ENCODE measurements around the gene KIDINS220. TPM values are rescaled to one million over a fixed set of nuclear protein-coding genes. Genes with fewer than 3 reads are reported as not detected.

Gene KIDINS220
- total and polyA plus RNA-seq, 4 donors = 8.1 to 50.9 (median 30.8) TPM

- DNase-seq (ENCODE audit: low spot score) = no peak
- H3K4me1 ChIP-seq (ENCODE audit: control insufficient read depth in 4 of 4, insufficient read depth in 4 of 4, low read length in 3 of 4) = no peaks in the 10 kb centered on the region
- no peak overlapping the region for H3K27ac ChIP-seq (ENCODE audit: low read depth in 1 of 2, low read length in 2 of 2)
- H3K9ac ChIP-seq (ENCODE audit: low read depth in 1 of 2, low read length in 2 of 2) = no peak overlapping the region
- peaks cover 0 to 15% (median 5%) of the 10 kb centered on the region in 4 donors for H3K36me3 ChIP-seq (ENCODE audit: control insufficient read depth in 4 of 4, insufficient read depth in 3 of 4, low read depth in 1 of 4, low read length in 3 of 4)
- 97% methylated on average over 6 of the region's 6 CpGs for WGBS
- H3K4me3 ChIP-seq (ENCODE audit: low read depth in 1 of 3, low read length in 3 of 3) = no peak overlapping the region
- TF ChIP-seq REST (IDR thresholded peaks at IDR 0.05) (no peak), ATF3 (IDR thresholded peaks at IDR 0.05) (no peak), HNF4A (conservative IDR thresholded peaks at IDR 0.05) (no peak), EGR1 (IDR thresholded peaks at IDR 0.05; ENCODE audit: low read depth in 2 of 2) (no peak), JUND (IDR thresholded peaks at IDR 0.05) (no peak), FOXA1 (IDR thresholded peaks at IDR 0.05) (no peak), HNF4G (IDR thresholded peaks at IDR 0.05) (no peak), RAD21 (IDR thresholded peaks at IDR 0.05) (no peak), TAF1 (conservative IDR thresholded peaks at IDR 0.05) (no peak), YY1 (IDR thresholded peaks at IDR 0.05) (no peak)
- no peaks in the 10 kb centered on the region for H3K9me3 ChIP-seq (ENCODE audit: control insufficient read depth in 4 of 4, low read length in 3 of 4)
- no peaks in the 10 kb centered on the region for H3K27me3 ChIP-seq (ENCODE audit: control insufficient read depth in 4 of 4, insufficient read depth in 4 of 4, low read length in 3 of 4)
Measured at GRCh38 chr2:8743261-8743660, 94.2 kb downstream of the KIDINS220 start.

GRCh38 chr2:8740136-8740535 is 97.3 kb downstream of the KIDINS220 start:
- Histone ChIP-seq H3K27ac (ENCODE audit: low read depth in 1 of 2, low read length in 2 of 2) (no peak overlapping the region), H3K4me1 (ENCODE audit: control insufficient read depth in 4 of 4, insufficient read depth in 4 of 4, low read length in 3 of 4) (no peaks in the 10 kb centered on the region), H3K9ac (ENCODE audit: low read depth in 1 of 2, low read length in 2 of 2) (no peak overlapping the region), H3K36me3 (ENCODE audit: control insufficient read depth in 4 of 4, insufficient read depth in 3 of 4, low read depth in 1 of 4, low read length in 3 of 4) (peaks cover 0 to 26% (median 13%) of the 10 kb centered on the region in 4 donors), H3K9me3 (ENCODE audit: control insufficient read depth in 4 of 4, low read length in 3 of 4) (no peaks in the 10 kb centered on the region), H3K27me3 (ENCODE audit: control insufficient read depth in 4 of 4, insufficient read depth in 4 of 4, low read length in 3 of 4) (no peaks in the 10 kb centered on the region), H3K4me3 (ENCODE audit: low read depth in 1 of 3, low read length in 3 of 3) (no peak overlapping the region)
- no peak for TF ChIP-seq TAF1 (conservative IDR thresholded peaks at IDR 0.05)
- WGBS = 96% methylated on average over 4 of the region's 4 CpGs
- no peak for DNase-seq (ENCODE audit: low spot score)

GRCh38 chr2:8737571-8738175 is 99.7 kb downstream of the KIDINS220 start:
- 95% methylated on average over 2 of the region's 2 CpGs for WGBS
- Histone ChIP-seq H3K9ac (ENCODE audit: low read depth in 1 of 2, low read length in 2 of 2) (no peak overlapping the region), H3K4me1 (ENCODE audit: control insufficient read depth in 4 of 4, insufficient read depth in 4 of 4, low read length in 3 of 4) (no peaks in the 10 kb centered on the region), H3K4me3 (ENCODE audit: low read depth in 1 of 3, low read length in 3 of 3) (no peak overlapping the region), H3K9me3 (ENCODE audit: control insufficient read depth in 4 of 4, low read length in 3 of 4) (no peaks in the 10 kb centered on the region), H3K36me3 (ENCODE audit: control insufficient read depth in 4 of 4, insufficient read depth in 3 of 4, low read depth in 1 of 4, low read length in 3 of 4) (peaks cover 11 to 38% (median 20%) of the 10 kb centered on the region in 4 donors), H3K27ac (ENCODE audit: low read depth in 1 of 2, low read length in 2 of 2) (no peak overlapping the region), H3K27me3 (ENCODE audit: control insufficient read depth in 4 of 4, insufficient read depth in 4 of 4, low read length in 3 of 4) (no peaks in the 10 kb centered on the region)
- no peak for DNase-seq (ENCODE audit: low spot score)
- TF ChIP-seq GABPA (IDR thresholded peaks at IDR 0.05 in 1 of 2, conservative IDR thresholded peaks at IDR 0.05 in 1 of 2) (no peak), FOXA2 (IDR thresholded peaks at IDR 0.05) (no peak), HNF4A (conservative IDR thresholded peaks at IDR 0.05) (no peak), EGR1 (IDR thresholded peaks at IDR 0.05; ENCODE audit: low read depth in 2 of 2) (no peak), HNF4G (IDR thresholded peaks at IDR 0.05) (no peak), SP1 (IDR thresholded peaks at IDR 0.05) (no peak), JUND (IDR thresholded peaks at IDR 0.05) (no peak), CTCF (IDR thresholded peaks at IDR 0.05; ENCODE audit: low read depth, low read length, missing input control) (no peak), RAD21 (IDR thresholded peaks at IDR 0.05) (no peak), REST (IDR thresholded peaks at IDR 0.05) (no peak), ZBTB33 (IDR thresholded peaks at IDR 0.05) (no peak), NR2F2 (IDR thresholded peaks at IDR 0.05) (no peak)
